ENCODE data around the gene TFPT. TPM values are rescaled to one million over a fixed set of nuclear protein-coding genes. Genes with fewer than 3 reads are reported as not detected.
A peak's percentile ranks its signal among the peaks of the same experiment; 100 is the strongest.

TFPT gene
- total RNA-seq, 4 donors from 2014 or later = 7.8 to 16.5 (median 11.5) TPM

GRCh38 chr19:54114340-54115108 lies 933 bp downstream of the TFPT start:
- TF ChIP-seq CTCF (IDR thresholded peaks at IDR 0.05) (no peak), POLR2A (IDR thresholded peaks at IDR 0.05) (no peak), POLR2AphosphoS5 (IDR thresholded peaks at IDR 0.05) (no peak), EP300 (IDR thresholded peaks at IDR 0.05) (no peak)
- Histone ChIP-seq H3K9me3 (no peaks in the 10 kb centered on the region), H3K36me3 (peaks cover 36% of the 10 kb centered on the region), H3K27me3 (no peaks in the 10 kb centered on the region), H3K4me3 (peak overlapping the region; percentile 75), H3K4me1 (peaks cover 25% of the 10 kb centered on the region), H3K27ac (no peak overlapping the region)
- WGBS = 32% methylated on average over 23 of the region's 28 CpGs
- DNase-seq (ENCODE audit: low spot score in 2 of 2) = peak in 1 of 2 donors; percentile 60

GRCh38 chr19:54109651-54110050 lies 5.8 kb downstream of the TFPT start:
- WGBS = 73% methylated on average over 6 of the region's 6 CpGs
- H3K27ac ChIP-seq = no peak overlapping the region
- no peaks in the 10 kb centered on the region for H3K9me3 ChIP-seq
- TF ChIP-seq CTCF (IDR thresholded peaks at IDR 0.05) (no peak), EP300 (IDR thresholded peaks at IDR 0.05) (no peak), POLR2AphosphoS5 (IDR thresholded peaks at IDR 0.05) (no peak), POLR2A (IDR thresholded peaks at IDR 0.05) (no peak)
- peaks cover 8% of the 10 kb centered on the region for H3K4me1 ChIP-seq
- DNase-seq (ENCODE audit: low spot score in 2 of 2) = no peak
- no peak overlapping the region for H3K4me3 ChIP-seq
- H3K36me3 ChIP-seq = peaks cover 63% of the 10 kb centered on the region
- H3K27me3 ChIP-seq = no peaks in the 10 kb centered on the region

- Histone ChIP-seq H3K27me3 (no peaks in the 10 kb centered on the region), H3K4me1 (peaks cover 4% of the 10 kb centered on the region), H3K27ac (no peak overlapping the region), H3K9me3 (no peaks in the 10 kb centered on the region), H3K4me3 (no peak overlapping the region), H3K36me3 (peaks cover 63% of the 10 kb centered on the region)
- no peak for DNase-seq (ENCODE audit: low spot score in 2 of 2)
- WGBS = 70% methylated on average over 7 of the region's 7 CpGs
- TF ChIP-seq POLR2A (IDR thresholded peaks at IDR 0.05) = no peak
- TF ChIP-seq EP300 (IDR thresholded peaks at IDR 0.05) = no peak
- no peak for TF ChIP-seq POLR2AphosphoS5 (IDR thresholded peaks at IDR 0.05)
- TF ChIP-seq CTCF (IDR thresholded peaks at IDR 0.05) = no peak
Measured at GRCh38 chr19:54108496-54108895, 7.0 kb downstream of the TFPT start.

GRCh38 chr19:54107876-54108490 lies 7.5 kb downstream of the TFPT start:
- TF ChIP-seq EP300 (IDR thresholded peaks at IDR 0.05) (no peak), POLR2A (IDR thresholded peaks at IDR 0.05) (no peak), POLR2AphosphoS5 (IDR thresholded peaks at IDR 0.05) (no peak), CTCF (IDR thresholded peaks at IDR 0.05) (no peak)
- Histone ChIP-seq H3K4me1 (peaks cover 9% of the 10 kb centered on the region), H3K4me3 (no peak overlapping the region), H3K27ac (no peak overlapping the region), H3K27me3 (no peaks in the 10 kb centered on the region), H3K9me3 (no peaks in the 10 kb centered on the region), H3K36me3 (peaks cover 63% of the 10 kb centered on the region)
- WGBS = 75% methylated on average over 17 of the region's 21 CpGs
- DNase-seq (ENCODE audit: low spot score in 2 of 2) = no peak

- peaks cover 14% of the 10 kb centered on the region for H3K4me1 ChIP-seq
- H3K36me3 ChIP-seq = peaks cover 59% of the 10 kb centered on the region
- H3K4me3 ChIP-seq = no peak overlapping the region
- no peak overlapping the region for H3K27ac ChIP-seq
- no peaks in the 10 kb centered on the region for H3K27me3 ChIP-seq
- H3K9me3 ChIP-seq = no peaks in the 10 kb centered on the region
- TF ChIP-seq POLR2A (IDR thresholded peaks at IDR 0.05) = no peak
- TF ChIP-seq CTCF (IDR thresholded peaks at IDR 0.05) = no peak
- no peak for TF ChIP-seq POLR2AphosphoS5 (IDR thresholded peaks at IDR 0.05)
- no peak for TF ChIP-seq EP300 (IDR thresholded peaks at IDR 0.05)
- WGBS = 87% methylated on average over 15 of the region's 15 CpGs
- DNase-seq (ENCODE audit: low spot score in 2 of 2) = peak in 1 of 2 donors; percentile 72
Measured at GRCh38 chr19:54106716-54107115, 8.7 kb downstream of the TFPT start.
